PC-3 (cell line): ENCODE data around the gene LPIN2. TPM values are rescaled to one million over a fixed set of nuclear protein-coding genes. Genes with fewer than 3 reads are reported as not detected.

Source experiments
- ATAC-seq: fragments of 200-7000 bp; cut with Tn5 transposase; 2 replicates; pipeline ENCODE4 v1.9.1; 2020; ENCODE audit warnings: mild to moderate bottlenecking, moderate library complexity
- BruUV-seq: library from RNA; stranded (reverse); fragments of 400-500 nt; replicated peaks from 2 replicates; lab custom pipeline; 2021; lab: Mats Ljungman, UMichigan
- CTCF ChIA-PET: fragments of 300-600 bp; sonication (Branson Sonifier 250); formaldehyde crosslinking; loops from one replicate; lab custom pipeline; 2022; ENCODE audit warnings: antibody characterized with exemption; lab: Charles Lee
- POLR2A ChIA-PET: fragments of 300-600 bp; sonication (Branson Sonifier 250); formaldehyde crosslinking; loops from one replicate; lab custom pipeline; 2022; ENCODE audit warnings: antibody characterized with exemption; ENCODE audit not compliant: unreplicated experiment; lab: Charles Lee
- DNase-seq: peaks from one replicate; pipeline ENCODE4 v3.0.0-alpha.2; 2015
- H2AFZ ChIP-seq: fragments of 300-600 bp; sonication (generic); 2 replicates; pipeline ENCODE4 v1.6.0; 2016; ENCODE audit warnings: antibody characterized with exemption, low read length
- H3F3A ChIP-seq: fragments of 300-600 bp; sonication (generic); one replicate; pipeline ENCODE4 v1.6.0; 2017; ENCODE audit warnings: antibody characterized with exemption, low read length, control low read depth, mild to moderate bottlenecking; ENCODE audit not compliant: unreplicated experiment
- H3K27ac ChIP-seq: fragments of 300-600 bp; sonication (generic); 2 replicates; pipeline ENCODE4 v1.5.1; 2016; ENCODE audit warnings: mild to moderate bottlenecking, low read length
- H3K27me3 ChIP-seq: fragments of 300-600 bp; sonication (generic); 2 replicates; pipeline ENCODE4 v1.6.1; 2016; ENCODE audit warnings: low read length, mixed read lengths
- H3K36me3 ChIP-seq: fragments of 300-600 bp; sonication (generic); 2 replicates; pipeline ENCODE4 v1.6.1; 2016; ENCODE audit warnings: low read depth, mixed run types, low read length, mixed read lengths
- H3K4me1 ChIP-seq: fragments of 300-600 bp; sonication (generic); 2 replicates; pipeline ENCODE4 v1.5.1; 2016; ENCODE audit warnings: low read length; ENCODE audit not compliant: insufficient read depth
- H3K4me2 ChIP-seq: fragments of 300-600 bp; sonication (generic); 2 replicates; pipeline ENCODE4 v1.6.0; 2016; ENCODE audit warnings: low read length
- H3K4me3 ChIP-seq: fragments of 300-600 bp; sonication (generic); 2 replicates; pipeline ENCODE4 v1.5.1; 2016; ENCODE audit warnings: mild to moderate bottlenecking, low read length, mixed read lengths
- H3K79me2 ChIP-seq: fragments of 300-600 bp; sonication (generic); 2 replicates; pipeline ENCODE4 v1.6.1; 2017; ENCODE audit warnings: low read length, mixed read lengths
- H3K9ac ChIP-seq: fragments of 300-600 bp; sonication (generic); 2 replicates; pipeline ENCODE4 v1.6.0; 2016; ENCODE audit warnings: mild to moderate bottlenecking, low read length
- H3K9me2 ChIP-seq: fragments of 300-600 bp; sonication (generic); replicated peaks from 2 replicates; pipeline ENCODE4 v1.6.1; 2016; ENCODE audit warnings: mixed run types, low read length, mixed read lengths
- H3K9me3 ChIP-seq: fragments of 300-600 bp; sonication (generic); 2 replicates; pipeline ENCODE4 v1.6.1; 2016; ENCODE audit warnings: low read length, mixed read lengths
- H4K20me1 ChIP-seq: fragments of 300-600 bp; sonication (generic); 2 replicates; pipeline ENCODE4 v1.6.1; 2016; ENCODE audit warnings: low read length, mixed read lengths
- CTCF ChIP-seq: fragments of 300-600 bp; sonication (generic); conservative IDR thresholded peaks from 2 replicates; pipeline ENCODE4 v1.5.1; 2017; ENCODE audit warnings: antibody characterized with exemption, low read depth, mild to moderate bottlenecking, low read length
- EZH2 ChIP-seq: fragments of 300-600 bp; sonication (generic); IDR thresholded peaks from one replicate; pipeline ENCODE4 v1.6.1; 2017; ENCODE audit warnings: antibody characterized with exemption, mild to moderate bottlenecking, low read length; ENCODE audit not compliant: unreplicated experiment
- EZH2phosphoT487 ChIP-seq: fragments of 300-600 bp; sonication (generic); IDR thresholded peaks from 2 replicates; pipeline ENCODE4 v1.6.1; 2018; ENCODE audit warnings: mild to moderate bottlenecking, antibody characterized with exemption, low read length, borderline replicate concordance
- intact Hi-C: fragments of 100-400 bp; cut with micrococcal nuclease; formaldehyde crosslinking; loops from 2 replicates; pipeline ENCODE4 v1.9.0; 2023
- total RNA-seq: library from RNA; depleted of rRNA; stranded (reverse); fragments of >200 nt; gene quantifications from 2 replicates; pipeline ENCODE4 v1.2.3, GENCODE V29; 2014

LPIN2 gene
- total RNA-seq, 1 experiment from 2014 or later, result 9.8 TPM

DNA sequence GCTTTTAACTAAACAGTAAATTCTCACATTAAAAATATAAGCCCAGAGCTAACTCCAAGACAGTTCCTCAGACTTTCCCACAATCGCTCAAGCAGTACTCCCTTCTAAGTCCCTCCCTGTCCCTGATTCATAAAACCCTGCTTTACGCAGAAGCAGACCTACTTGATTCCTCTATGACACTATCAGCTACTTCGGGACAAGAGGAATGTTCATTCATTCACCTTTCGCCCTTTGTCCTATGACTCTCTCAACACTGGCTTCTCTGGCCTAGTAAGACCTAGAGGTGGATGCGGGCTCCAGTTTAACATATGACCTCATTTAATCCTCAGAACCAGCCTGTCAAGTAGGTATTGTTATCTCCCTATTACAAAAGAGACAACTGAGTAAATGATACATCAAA is 10.2 kb downstream of the LPIN2 start:
- BruUV-seq, result no TSS peak
- Histone ChIP-seq H3F3A (no peaks in the 10 kb centered on the region), H3K4me2 (no peak overlapping the region), H4K20me1 (no peaks in the 10 kb centered on the region), H3K4me1 (peaks cover under 1% of the 10 kb centered on the region; the same call in 1 of the 2 replicates), H3K9ac (no peak overlapping the region), H2AFZ (no peak overlapping the region), H3K27me3 (no peaks in the 10 kb centered on the region), H3K4me3 (no peak overlapping the region), H3K79me2 (peaks cover 15% of the 10 kb centered on the region), H3K9me3 (no peaks in the 10 kb centered on the region), H3K9me2 (no peaks in the 10 kb centered on the region), H3K36me3 (0 out of 2 replicates have a peak, but pooled peaks cover 5% of the 10 kb centered on the region), H3K27ac (no peak overlapping the region)
- CTCF ChIA-PET, result interaction anchor here (0.7 kb wide), 1 partner anchor 69 kb away, joined by 17 read pairs; no protein-coding TSS in a partner anchor
- ATAC-seq (no peak), DNase-seq (no peak)
- POLR2A ChIA-PET, result interaction anchor here (0.6 kb wide), 1 partner anchor 13 kb away, joined by 3 read pairs; no protein-coding TSS in a partner anchor
- intact Hi-C loops, result no loop called here
- TF ChIP-seq EZH2phosphoT487, result no peak
- no peak for TF ChIP-seq CTCF
- TF ChIP-seq EZH2, result no peak

- POLR2A ChIA-PET, result no interaction called here
- BruUV-seq, result no TSS peak
- DNase-seq, result no peak
- Histone ChIP-seq H3K4me3 (no peak overlapping the region), H3K4me2 (no peak overlapping the region), H3K4me1 (peaks cover 7% of the 10 kb centered on the region; the same call in 1 of the 2 replicates), H2AFZ (no peak overlapping the region), H3K27ac (no peak overlapping the region), H4K20me1 (peaks cover 7% of the 10 kb centered on the region), H3K36me3 (no peaks in the 10 kb centered on the region), H3K79me2 (peaks cover 5% of the 10 kb centered on the region; the same call in 1 of the 2 replicates), H3K9ac (no peak overlapping the region), H3K9me3 (no peaks in the 10 kb centered on the region), H3K27me3 (no peaks in the 10 kb centered on the region), H3K9me2 (no peaks in the 10 kb centered on the region), H3F3A (no peaks in the 10 kb centered on the region)
- CTCF ChIA-PET, result interaction anchor here (0.8 kb wide), 1 partner anchor 64 kb away, joined by 3 read pairs; no protein-coding TSS in a partner anchor
- ATAC-seq, result no peak
- intact Hi-C loops, result no loop called here
- no peak for TF ChIP-seq EZH2
- no peak for TF ChIP-seq EZH2phosphoT487
- TF ChIP-seq CTCF, result no peak
Measured at GRCh38 chr18:2998644-2999043, 14.3 kb downstream of the LPIN2 start.

DNA sequence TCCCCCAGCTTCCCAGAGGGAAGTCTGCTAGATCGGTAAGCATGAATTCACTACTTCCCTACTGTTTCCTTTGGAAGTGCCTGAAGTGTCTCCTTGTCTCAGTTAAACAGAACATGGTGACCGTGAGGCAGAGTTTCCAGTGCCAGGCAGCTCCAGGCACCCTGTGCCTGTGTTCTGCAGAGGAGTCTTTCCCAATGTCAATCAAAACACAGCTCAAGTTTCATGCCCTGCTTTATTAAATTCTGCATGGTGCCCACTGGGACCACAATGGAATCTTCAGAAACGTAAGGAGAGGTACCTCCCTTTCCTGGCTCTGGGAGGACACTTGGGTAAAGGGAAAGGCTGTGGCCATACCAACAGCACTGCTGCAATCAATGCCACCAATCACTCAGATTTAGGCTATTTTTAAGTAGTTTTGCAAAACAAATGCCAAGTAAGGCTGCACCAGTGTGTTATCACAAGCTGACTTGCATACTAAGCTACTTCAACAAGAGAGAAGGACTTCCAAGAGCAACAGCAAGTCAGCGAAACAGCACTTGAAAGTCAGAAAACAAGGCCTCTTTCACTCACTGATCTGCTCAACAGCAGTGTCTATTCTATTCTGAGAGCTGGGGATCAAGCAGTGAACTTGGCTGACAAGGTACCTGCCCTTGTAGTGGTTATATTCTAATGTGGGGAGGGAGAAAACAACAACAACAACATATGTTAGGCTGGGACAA is 14.9 kb downstream of the LPIN2 start:
- Histone ChIP-seq H3K27me3 (no peaks in the 10 kb centered on the region), H3K4me2 (no peak overlapping the region), H3K9me3 (no peaks in the 10 kb centered on the region), H3K9ac (no peak overlapping the region), H3K9me2 (no peaks in the 10 kb centered on the region), H2AFZ (no peak overlapping the region), H3K36me3 (no peaks in the 10 kb centered on the region), H3K79me2 (peaks cover 5% of the 10 kb centered on the region; the same call in 1 of the 2 replicates), H3K4me1 (peaks cover 7% of the 10 kb centered on the region; the same call in 1 of the 2 replicates), H3K27ac (no peak overlapping the region), H4K20me1 (peaks cover 7% of the 10 kb centered on the region), H3K4me3 (no peak overlapping the region), H3F3A (no peaks in the 10 kb centered on the region)
- ChIA-PET CTCF (interaction anchor here (0.8 kb wide), 1 partner anchor 64 kb away, joined by 3 read pairs; no protein-coding TSS in a partner anchor), POLR2A (no interaction called here)
- TF ChIP-seq EZH2phosphoT487 (no peak), CTCF (no peak), EZH2 (no peak)
- ATAC-seq (no peak), DNase-seq (no peak)
- no TSS peak for BruUV-seq
- intact Hi-C loops, result no loop called here
